Measurements from ENCODE around the gene GAS2L2.
"Not testable (repeated sequence)": the region's sequence is repeated elsewhere in the genome, so short reads cannot be mapped to it uniquely, and the experiment has no call there.

Gene GAS2L2

DNA sequence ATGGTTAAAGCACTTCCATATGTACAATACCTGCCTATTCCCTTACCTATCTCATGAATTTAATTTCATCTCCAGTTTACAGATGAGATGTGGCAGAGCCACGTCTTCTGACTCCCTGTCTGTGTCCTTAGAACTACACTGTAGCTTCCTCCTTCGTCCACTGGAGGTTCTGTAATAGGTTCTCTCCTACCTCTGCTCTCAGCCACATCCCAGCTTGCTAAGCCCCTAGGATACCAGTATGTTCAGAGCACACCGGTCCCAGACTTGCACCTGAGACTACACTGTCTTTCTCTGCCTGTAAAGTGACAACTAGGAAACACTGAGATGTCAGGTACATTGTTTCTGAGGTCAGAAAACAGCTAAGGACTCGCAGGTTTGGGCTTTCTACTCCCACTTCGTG is 25.4 kb downstream of the GAS2L2 start:
- no peak for DNase-seq (ENCODE audit: low read depth)

- DNase-seq (ENCODE audit: low read depth) = no peak
Measured at GRCh38 chr17:35726953-35727460, 26.0 kb downstream of the GAS2L2 start.

DNA sequence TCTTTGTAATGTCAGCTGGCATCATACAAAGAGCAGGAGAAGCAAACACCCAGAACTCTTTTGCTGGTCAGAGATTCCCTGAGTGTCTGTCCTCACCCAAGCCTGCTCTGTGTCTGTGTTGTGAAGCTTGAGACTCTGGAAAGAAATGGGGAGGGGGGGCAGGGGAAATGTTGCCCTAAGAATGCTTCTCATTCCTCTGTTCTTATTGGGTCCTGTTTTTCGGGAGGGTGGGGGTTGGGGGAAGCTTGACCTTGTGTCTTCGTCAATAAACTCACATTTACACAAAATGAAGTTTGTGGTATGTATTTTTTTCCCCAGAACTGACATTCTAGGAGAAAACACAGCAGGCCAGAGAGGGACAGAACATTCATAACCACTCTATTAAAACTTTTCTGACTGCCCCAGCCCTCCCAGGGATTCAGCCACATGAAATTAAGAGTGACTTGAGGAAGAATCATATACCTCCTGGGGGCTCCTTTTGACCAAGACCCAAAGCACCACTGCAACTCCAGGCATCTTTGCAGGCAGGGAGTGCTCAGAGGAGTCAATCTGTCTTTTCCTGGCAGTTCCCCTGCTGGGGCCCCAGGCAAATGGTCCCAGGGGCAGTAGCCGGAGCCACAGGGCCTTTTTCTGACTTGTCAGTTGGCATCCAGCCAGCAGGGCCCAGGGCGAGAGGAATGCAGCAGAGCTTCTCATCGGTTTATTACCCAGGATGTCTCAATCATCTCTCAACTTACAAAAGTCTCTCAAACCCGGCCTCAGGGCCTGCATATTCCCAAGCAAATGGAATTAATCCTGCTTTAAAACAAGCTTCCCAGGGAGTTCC is 26.7 kb downstream of the GAS2L2 start:
- DNase-seq (ENCODE audit: low read depth) = no peak

GRCh38 chr17:35725802-35726126 is 27.3 kb downstream of the GAS2L2 start:
- no peak for DNase-seq (ENCODE audit: low read depth)

DNA sequence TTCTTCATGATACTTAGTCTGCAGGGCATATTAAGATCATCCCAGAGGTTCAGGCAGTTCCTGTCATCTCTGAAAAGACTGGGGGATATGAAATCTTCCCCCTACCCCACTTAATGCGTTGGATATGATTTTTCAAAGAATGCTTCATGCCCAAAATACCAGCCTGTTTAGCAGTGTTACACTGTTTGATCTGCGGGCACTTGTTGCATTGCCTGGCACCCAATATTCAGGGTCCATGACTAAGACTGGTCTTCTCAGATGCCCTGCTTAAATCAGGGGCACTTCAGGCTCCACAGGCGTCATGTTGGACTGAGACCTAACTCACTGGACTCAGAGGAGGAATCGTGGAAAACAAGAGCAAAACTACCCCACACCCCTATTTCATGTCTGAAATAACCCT is 28.0 kb downstream of the GAS2L2 start:
- DNase-seq (ENCODE audit: low read depth) = no peak

DNA sequence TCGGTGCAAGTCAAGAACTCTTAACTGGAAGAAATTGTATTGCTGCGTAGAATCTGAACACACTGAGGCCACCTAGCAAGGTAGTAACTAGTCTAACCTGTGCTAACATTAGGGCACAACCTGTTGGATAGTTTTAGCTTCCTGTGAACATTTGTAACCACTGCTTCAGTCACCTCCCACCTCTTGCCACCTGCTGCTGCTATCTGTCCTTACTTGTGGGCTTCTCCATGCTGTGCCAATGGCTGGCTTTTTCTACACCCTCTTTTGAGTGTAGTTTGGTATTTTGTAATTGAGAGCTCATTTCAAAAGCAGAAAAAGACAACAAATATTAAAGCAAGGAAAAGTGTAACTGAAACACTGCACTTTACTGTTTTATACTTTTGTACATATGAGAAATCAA is 29.3 kb downstream of the GAS2L2 start:
- no peak for DNase-seq (ENCODE audit: low read depth)

GRCh38 chr17:35717475-35717874 is 35.6 kb downstream of the GAS2L2 start:
- no peak for DNase-seq (ENCODE audit: low read depth)

DNA sequence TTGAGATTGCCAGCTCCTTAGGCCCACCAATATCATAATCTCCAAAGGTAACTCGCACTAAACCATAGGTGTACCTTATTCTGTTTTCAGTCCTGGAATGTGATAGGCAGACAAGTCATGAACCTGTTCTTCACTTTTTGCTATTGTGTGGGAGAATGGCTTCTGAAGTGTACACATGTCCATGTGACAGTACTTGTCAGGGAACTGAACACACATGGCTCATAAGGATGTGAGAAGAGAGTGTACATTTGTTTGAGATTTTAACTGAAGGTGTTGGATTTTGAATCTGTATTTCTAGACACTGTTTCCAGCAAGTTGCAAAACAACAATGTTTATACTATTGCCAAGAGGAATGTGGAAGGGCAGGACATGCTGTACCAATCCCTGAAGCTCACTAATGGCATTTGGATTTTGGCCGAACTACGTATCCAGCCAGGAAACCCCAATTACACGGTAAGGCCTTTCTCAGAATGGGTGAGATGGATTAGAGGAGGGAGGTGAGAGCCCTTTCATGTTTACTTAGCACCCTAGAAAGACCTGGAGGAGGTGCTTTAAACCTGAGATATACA is 36.1 kb downstream of the GAS2L2 start:
- DNase-seq (ENCODE audit: low read depth) = no peak

DNA sequence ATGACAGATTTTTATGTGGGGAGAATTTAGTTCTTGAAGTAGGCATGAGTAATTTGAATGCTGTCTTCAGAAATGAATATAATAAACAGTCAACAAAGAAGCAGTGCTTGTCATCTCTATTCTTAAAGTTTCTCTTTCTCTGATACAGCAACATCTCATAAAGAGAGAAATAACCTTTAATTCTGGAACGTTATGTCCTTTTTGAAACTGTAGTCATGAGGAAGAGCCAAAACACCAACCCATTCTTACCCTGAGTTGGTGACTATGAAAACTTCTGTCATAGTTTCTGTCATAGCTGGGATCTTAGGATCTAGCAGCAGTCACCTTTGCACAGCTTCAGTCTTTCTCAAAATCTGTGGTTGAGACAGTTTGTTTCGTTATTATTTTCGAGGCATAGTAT is 36.9 kb downstream of the GAS2L2 start:
- DNase-seq (ENCODE audit: low read depth) = no peak

DNA sequence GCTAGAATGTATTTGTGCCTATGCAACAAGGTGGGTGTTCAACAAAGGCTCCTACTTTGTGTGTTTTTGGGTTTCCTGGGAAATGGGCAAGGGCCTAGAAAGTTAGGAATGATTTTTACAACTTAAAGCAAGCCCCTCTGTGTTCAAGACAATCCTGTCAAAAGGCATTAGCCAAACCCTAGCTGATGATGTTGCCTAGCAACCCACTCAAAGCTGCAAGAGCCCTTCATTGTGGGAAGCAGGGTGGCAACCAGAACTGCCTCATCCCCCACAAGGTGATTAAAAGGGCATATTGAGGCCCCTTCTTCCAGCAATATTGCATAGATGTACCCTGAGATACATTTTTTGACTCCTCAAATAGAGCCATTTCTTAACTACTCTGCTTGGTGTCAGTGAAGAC is 37.6 kb downstream of the GAS2L2 start:
- no peak for DNase-seq (ENCODE audit: low read depth)

DNA sequence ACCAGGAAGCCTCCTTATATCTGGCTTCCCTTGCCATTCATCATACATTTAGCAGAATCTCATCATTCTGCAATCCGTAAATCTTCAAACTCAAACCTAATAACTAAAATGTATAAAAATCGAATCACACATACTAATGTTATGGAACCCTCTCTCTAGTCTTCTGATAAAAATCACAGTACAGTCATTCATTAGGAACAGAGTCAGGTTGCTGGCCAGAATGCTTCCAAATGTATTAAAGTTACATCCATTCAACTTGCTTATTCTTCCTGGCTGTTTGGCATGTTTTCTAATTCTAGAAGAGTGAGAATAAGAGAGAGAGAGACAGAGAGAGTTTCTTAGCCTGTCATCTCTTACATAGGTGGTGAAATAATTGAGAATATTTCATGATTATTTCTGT is 38.1 kb downstream of the GAS2L2 start:
- no peak for DNase-seq (ENCODE audit: low read depth)

DNA sequence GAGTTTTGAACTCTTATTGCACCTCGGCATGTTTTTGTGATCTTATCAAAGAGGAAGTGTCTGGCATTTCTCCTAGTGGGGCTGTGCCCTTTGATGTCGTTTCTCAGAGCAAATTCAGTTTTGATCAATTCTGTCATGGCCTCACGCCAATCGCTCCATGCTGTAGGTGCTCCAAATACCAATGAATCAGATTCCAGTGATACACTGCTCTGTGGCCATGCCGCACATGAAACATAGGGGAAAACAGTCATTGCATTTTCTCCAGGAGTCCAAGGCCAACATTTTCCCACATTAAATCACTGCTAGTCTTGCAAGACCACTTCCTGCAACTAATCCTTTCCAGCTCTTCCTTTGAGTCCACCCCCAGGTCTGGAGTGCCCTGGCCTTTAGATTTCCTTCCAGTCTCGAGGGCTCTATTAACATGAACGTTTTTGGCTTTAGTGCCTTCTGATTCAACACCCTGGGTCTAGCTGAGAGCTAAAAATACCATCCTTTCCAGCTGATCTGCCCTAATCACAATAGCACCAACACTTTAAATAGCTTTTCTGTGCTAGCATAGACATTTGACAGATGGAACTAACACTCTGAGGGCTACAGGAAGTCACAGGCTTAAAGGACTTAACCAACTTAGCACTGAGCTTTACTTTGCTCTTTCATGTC is 39.8 kb downstream of the GAS2L2 start:
- DNase-seq (ENCODE audit: low read depth) = no peak

- no peak for DNase-seq (ENCODE audit: low read depth)
Measured at GRCh38 chr17:35710950-35711349, 42.1 kb downstream of the GAS2L2 start.

GRCh38 chr17:35709874-35710273 is 43.2 kb downstream of the GAS2L2 start:
- DNase-seq (ENCODE audit: low read depth) = no peak

DNA sequence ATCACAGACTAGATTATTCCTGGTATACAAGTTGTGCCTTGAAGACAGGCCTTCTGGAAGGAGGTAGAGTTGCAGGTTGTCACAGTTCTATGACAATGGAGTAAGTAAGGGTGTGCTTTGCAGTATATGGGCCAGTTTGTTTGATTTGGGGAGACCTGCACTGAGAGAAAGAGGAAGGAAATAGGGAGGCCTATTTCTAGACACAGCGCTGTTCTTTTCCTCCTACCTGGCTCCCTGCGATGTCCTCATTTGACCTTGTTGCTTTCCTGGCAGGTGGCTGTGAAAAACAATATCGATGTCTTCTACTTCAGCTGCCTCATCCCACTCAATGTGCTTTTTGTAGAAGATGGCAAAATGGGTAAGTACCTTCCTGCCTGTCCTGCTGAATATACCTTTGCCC is 44.1 kb downstream of the GAS2L2 start:
- DNase-seq (ENCODE audit: low read depth) = no peak

DNA sequence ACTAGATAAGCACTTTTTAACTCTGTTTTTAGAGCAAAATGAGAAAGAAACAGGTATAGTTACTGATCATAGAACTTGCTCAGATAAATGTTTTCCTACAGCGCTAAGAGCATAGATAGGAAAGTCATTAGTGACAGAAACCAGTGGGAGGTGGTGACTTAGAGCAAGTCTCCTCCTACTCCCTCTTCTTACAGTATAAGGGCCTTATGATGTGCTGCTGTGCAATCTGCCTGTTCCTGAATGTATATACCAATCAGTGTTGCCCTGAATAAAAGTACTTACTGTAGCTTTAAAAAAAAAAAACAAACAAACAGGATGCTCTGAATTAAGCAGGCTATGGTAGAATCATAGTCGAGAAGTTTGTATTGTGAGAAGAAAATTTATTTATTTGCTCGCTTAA is 44.9 kb downstream of the GAS2L2 start:
- DNase-seq (ENCODE audit: low read depth) = no peak

- no peak for DNase-seq (ENCODE audit: low read depth)
Measured at GRCh38 chr17:35705705-35706104, 47.3 kb downstream of the GAS2L2 start.

DNA sequence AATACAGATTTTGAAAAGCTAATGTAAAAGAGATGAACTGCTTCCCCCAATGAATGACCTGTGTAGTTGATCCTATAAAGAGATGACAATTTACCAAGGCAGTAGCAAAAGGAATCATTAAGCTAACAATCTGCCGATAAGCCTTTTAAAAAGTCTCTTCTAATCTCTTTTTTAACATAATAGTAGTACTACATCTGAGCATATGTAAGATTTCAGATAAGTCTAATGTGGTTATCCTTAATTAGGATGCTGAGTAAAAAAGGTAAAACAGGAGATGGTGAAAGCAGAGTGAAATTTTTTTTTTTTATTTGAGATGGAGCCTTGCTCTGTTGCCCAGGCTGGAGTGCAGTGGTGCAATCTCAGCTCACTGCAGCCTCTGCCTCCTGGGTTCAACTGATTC is 47.8 kb downstream of the GAS2L2 start:
- no peak for DNase-seq (ENCODE audit: low read depth)

DNA sequence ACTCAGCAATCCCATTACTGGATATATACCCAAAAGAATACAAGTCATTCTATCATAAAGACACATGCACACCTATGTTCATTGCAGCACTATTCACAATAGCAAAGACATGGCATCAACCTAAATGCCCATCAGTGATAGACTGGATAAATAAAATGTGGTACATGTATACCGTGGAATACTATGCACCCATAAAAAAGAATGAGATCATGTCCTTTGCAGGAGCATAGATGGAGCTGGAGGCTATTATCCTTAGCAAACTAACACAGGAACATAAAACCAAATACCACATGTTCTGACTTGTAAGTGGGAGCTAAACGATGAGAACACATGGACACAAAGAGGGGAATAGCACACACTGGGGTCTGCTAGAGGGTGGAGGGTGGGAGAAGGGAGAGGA is 49.7 kb downstream of the GAS2L2 start:
- DNase-seq (ENCODE audit: low read depth) = not testable (repeated sequence)

GRCh38 chr17:35701491-35701890 is 51.5 kb downstream of the GAS2L2 start:
- no peak for DNase-seq (ENCODE audit: low read depth)

GRCh38 chr17:35700150-35700549 is 52.9 kb downstream of the GAS2L2 start:
- DNase-seq (ENCODE audit: low read depth) = no peak

GRCh38 chr17:35698800-35699199 is 54.2 kb downstream of the GAS2L2 start:
- DNase-seq (ENCODE audit: low read depth) = no peak

DNA sequence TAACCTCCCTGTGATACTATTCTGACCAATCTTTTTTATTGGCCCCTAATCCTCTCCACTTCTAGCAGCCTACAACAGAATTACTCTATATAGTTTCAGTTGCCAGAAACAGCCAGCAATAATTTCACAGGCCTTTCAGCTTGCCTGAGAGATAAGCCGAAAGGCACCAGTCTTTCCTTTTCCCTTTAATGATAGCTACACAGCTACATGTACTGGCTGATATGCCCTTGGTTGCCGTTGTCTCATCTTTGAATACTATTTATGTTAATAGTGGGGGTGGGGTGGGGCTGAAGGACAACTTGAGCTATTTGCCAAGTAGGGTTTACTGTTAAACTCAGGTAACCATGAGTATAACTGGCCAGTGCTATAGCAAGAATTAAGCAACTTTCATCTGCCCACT is 57.4 kb downstream of the GAS2L2 start:
- no peak for DNase-seq (ENCODE audit: low read depth)
